Transverse colon (tissue), 4 donors: Measurements from ENCODE around the gene TTYH3.

ENCODE experiments used
- POLR2A ChIP-seq: fragments of 450-650 bp; IDR thresholded peaks from one replicate; pipeline ENCODE4 v1.6.1; 2016; ENCODE audit warnings: antibody characterized with exemption, mild to moderate bottlenecking, moderate library complexity
- POLR2AphosphoS5 ChIP-seq, 3 donors: sonication (generic); formaldehyde crosslinking; IDR thresholded peaks; one replicate each; pipeline ENCODE4 v1.6.1; 2016; ENCODE audit warnings: antibody characterized with exemption in 3 of 3
- TF ChIP-seq, protein P1 (sequence below), 5 experiments: fragments of 200-600 bp in 3 of 5; fragments of 450-650 bp in 2 of 5; sonication (generic) in 3 of 5; IDR thresholded peaks; 1 replicate in 2 of 5; 2 replicates in 3 of 5; pipeline ENCODE4 v1.5.1; 2016 to 2017; ENCODE audit warnings: antibody characterized with exemption in 5 of 5, inconsistent platforms in 3 of 5, mild to moderate bottlenecking in 2 of 5, moderate library complexity in 1 of 5

DNA sequence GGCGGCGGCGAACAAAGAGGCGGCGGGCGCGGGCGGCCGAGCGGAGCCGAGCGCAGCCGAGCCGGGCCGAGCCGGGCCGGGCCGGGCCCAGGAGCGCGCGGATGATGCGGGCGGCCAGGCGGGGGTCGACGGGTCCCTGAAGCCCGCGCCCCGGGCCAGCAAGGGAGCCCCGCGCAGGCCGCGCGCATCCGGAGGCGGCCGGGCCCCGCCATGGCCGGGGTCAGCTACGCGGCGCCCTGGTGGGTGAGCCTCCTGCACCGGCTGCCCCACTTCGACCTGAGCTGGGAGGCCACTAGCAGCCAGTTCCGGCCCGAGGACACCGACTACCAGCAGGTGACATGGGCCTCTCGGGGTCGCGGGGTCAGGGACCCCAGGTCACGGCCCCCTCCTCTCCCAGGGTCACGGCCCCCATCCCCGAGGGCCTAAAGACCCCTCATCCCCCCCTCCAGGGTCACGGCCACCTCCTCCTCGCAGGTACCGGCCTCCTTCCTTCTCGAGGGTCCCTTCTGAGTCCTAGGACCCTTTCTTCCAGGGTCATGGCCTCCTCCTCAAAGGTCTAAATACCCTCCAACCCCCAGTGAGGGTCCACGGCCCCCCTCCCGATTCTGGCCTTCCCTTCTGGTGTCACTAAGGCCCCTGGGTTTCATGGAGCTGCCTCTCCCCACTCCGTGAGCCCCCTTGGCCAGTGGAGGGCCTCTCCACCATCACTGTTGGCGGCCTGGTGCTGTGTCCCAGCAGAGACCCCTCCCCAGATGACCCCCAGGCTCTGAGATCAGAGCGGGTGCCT lies at the start of gene TTYH3:
- TF ChIP-seq, protein P1, sequence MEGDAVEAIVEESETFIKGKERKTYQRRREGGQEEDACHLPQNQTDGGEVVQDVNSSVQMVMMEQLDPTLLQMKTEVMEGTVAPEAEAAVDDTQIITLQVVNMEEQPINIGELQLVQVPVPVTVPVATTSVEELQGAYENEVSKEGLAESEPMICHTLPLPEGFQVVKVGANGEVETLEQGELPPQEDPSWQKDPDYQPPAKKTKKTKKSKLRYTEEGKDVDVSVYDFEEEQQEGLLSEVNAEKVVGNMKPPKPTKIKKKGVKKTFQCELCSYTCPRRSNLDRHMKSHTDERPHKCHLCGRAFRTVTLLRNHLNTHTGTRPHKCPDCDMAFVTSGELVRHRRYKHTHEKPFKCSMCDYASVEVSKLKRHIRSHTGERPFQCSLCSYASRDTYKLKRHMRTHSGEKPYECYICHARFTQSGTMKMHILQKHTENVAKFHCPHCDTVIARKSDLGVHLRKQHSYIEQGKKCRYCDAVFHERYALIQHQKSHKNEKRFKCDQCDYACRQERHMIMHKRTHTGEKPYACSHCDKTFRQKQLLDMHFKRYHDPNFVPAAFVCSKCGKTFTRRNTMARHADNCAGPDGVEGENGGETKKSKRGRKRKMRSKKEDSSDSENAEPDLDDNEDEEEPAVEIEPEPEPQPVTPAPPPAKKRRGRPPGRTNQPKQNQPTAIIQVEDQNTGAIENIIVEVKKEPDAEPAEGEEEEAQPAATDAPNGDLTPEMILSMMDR (IDR thresholded peaks at IDR 0.05): no peak
- no peak for TF ChIP-seq POLR2AphosphoS5 (IDR thresholded peaks at IDR 0.05)
- no peak for TF ChIP-seq POLR2A
